ENCODE results near the gene OXER1.

- TF ChIP-seq CTCF (IDR thresholded peaks at IDR 0.05) (no peak), EP300 (IDR thresholded peaks at IDR 0.05) (no peak), USF2 (IDR thresholded peaks at IDR 0.05) (no peak), ZSCAN20 (CRISPR knock-in tag; IDR thresholded peaks at IDR 0.05) (no peak), ESRRA (IDR thresholded peaks at IDR 0.05; ENCODE audit: borderline replicate concordance, low read length) (no peak)
- TF ChIP-seq, protein P1, sequence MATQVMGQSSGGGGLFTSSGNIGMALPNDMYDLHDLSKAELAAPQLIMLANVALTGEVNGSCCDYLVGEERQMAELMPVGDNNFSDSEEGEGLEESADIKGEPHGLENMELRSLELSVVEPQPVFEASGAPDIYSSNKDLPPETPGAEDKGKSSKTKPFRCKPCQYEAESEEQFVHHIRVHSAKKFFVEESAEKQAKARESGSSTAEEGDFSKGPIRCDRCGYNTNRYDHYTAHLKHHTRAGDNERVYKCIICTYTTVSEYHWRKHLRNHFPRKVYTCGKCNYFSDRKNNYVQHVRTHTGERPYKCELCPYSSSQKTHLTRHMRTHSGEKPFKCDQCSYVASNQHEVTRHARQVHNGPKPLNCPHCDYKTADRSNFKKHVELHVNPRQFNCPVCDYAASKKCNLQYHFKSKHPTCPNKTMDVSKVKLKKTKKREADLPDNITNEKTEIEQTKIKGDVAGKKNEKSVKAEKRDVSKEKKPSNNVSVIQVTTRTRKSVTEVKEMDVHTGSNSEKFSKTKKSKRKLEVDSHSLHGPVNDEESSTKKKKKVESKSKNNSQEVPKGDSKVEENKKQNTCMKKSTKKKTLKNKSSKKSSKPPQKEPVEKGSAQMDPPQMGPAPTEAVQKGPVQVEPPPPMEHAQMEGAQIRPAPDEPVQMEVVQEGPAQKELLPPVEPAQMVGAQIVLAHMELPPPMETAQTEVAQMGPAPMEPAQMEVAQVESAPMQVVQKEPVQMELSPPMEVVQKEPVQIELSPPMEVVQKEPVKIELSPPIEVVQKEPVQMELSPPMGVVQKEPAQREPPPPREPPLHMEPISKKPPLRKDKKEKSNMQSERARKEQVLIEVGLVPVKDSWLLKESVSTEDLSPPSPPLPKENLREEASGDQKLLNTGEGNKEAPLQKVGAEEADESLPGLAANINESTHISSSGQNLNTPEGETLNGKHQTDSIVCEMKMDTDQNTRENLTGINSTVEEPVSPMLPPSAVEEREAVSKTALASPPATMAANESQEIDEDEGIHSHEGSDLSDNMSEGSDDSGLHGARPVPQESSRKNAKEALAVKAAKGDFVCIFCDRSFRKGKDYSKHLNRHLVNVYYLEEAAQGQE (IDR thresholded peaks at IDR 0.05) = no peak
Observed at GRCh38 chr2:42765686-42766085, 1.8 kb upstream of the OXER1 start.
